GM18951 (cell line): ENCODE results near the gene NECTIN1.

Experiments used
- POLR2A ChIP-seq: IDR thresholded peaks from 4 replicates; pipeline ENCODE4 v1.6.1; 2011; ENCODE audit warnings: mild to moderate bottlenecking; ENCODE audit not compliant: insufficient read length, insufficient read depth; ENCODE audit errors: extremely low read depth
- in situ Hi-C: fragments of 300-500 bp; cut with MboI; formaldehyde crosslinking; loops from one replicate; pipeline ENCODE4 v1.12.0; 2022; ENCODE audit warnings: low sequenced_read_pairs, mixed read lengths, inconsistent platforms; ENCODE audit not compliant: unreplicated experiment

NECTIN1 gene

DNA sequence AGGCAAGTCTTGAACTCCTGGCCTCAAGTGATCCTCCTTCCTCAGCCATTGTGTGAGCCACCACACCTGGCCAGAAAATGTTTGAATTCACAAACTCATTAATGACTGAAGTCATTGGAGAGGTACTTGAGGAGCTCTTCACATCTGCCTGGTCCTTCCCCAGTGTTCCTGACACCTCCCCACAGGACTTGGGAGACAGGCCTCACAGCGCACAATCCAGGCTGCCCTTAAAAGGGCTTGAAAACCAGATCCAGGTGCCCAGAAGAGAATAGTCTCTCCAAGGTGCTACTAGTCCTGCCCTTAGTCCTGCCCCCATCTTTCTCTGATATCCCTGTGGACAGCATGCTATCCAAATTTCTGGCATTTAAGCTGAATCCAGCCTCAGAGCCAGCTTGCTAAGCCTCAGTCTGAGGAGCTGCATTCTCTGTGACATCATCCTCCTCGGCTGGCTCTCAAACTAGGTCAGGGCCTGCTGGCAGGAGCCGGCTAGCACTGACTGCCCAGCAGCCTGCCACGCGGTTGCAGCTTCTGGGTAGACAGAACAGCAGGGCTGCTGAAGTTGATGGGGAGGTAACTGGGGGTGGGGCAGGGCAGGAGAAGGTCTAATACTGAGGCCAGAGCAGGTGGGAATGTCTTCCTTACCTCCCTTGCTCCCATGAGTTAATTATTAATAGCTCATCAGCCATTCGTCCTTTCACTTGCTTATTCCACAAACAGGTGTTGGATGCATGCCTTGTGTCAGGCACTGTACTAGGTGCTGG is 35.3 kb upstream of the NECTIN1 start:
- TF ChIP-seq POLR2A, result no peak
- in situ Hi-C loops, result no loop called here

DNA sequence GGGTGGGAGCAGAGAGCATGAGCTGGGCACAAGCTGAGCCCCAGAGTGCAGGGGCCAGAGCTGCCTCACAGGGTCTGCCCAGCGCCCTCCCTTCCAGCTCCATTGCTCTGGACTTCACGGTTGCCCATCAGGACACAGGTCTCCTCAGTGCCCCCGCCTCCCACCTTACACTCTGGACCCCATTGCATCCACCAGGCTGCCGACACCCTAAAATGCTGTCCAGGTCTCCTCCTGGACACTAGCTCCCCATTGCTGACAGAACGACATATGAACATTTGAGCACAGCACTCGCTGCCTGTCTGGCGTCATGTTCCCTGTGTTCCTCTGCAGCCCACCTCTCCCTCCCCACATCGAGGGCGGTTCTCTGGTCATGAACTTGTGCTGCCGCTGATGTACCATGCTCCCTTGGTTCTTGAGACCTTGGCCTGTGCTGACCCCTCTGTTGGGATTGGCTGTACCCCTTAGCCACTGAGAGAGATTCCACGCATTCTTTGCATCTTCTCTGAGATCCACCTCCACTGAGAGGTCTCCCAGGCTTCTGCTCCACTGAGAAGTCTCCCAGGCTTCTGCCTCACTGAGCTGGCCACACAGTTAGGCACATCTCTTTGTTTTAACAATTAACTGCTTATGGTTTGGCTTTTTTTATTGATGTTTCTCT is 34.2 kb upstream of the NECTIN1 start:
- in situ Hi-C loops, result no loop called here

DNA sequence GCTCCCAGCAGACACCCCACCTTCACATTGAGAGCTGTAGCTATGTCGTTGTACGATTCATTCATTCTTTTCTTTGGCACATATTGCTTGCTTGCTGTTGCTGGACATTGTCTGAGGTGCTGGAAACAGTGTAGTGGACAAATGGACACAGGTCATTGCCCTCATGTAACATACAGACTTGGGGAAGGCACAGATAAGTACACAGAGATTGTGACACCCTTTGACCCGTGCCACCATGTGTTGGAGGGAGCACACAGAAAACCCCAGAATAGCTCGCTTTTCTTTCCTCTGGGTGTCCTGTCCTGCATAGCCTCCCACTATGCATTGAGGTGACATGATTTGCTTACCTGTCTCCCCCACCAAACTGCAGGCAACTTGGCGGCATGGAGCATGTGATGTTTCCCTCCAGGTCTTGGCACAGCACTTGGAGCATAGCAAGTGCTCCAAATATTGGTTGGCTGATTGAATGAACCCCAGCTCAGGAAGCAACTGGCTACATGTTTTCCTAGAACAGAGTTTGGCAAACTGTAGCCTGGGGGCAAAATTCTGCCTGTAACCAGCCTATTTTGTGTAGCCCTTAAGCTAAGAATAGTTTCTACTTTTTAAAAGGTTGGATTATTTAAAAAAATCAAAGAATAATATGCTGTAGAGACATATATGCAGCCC is 30.9 kb upstream of the NECTIN1 start:
- TF ChIP-seq POLR2A, result no peak

More for the DNA sequence above, 34.2 kb upstream of the NECTIN1 start:
- no peak for TF ChIP-seq POLR2A

DNA sequence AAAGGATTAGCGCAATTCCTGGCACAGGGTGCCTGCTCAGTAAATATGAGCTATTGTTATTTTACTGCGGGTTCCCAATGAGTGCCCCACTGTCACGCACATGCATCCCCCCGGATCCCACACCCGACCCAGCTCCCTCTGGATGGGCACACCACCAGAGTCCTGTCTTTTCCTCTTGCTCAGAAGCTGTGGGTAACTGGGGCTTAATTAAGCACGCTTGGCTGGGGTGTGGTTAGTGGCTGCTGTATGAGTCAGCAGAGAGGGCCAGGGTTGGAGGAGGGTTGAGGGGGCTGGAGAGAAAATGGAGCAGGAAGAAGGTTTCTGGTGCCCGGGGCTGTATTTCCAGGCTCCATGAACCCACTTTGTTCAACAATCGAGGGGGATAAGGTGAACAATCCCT is 30.3 kb upstream of the NECTIN1 start:
- no peak for TF ChIP-seq POLR2A
- in situ Hi-C loops, result no loop called here

More for the DNA sequence above, 30.9 kb upstream of the NECTIN1 start:
- in situ Hi-C loops, result no loop called here

DNA sequence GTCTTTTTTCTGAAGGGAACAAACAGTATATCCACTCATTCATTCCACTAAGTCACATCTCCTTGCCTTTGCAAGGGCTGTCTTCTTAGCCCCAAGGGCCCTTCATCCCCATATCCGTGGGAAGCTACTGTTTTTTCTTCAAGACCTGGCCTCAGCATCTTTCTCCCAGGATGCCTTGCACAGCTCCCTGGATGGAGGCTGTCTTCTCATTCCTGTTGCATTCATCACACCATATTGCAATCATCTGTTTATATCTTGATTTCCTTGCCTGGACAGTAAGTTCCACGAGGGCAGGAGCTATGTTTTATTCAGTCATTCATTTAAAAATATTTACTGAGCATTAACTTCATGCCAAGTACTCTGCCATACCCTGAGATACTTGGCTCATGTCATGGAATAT is 29.3 kb upstream of the NECTIN1 start:
- in situ Hi-C loops, result no loop called here
- no peak for TF ChIP-seq POLR2A

DNA sequence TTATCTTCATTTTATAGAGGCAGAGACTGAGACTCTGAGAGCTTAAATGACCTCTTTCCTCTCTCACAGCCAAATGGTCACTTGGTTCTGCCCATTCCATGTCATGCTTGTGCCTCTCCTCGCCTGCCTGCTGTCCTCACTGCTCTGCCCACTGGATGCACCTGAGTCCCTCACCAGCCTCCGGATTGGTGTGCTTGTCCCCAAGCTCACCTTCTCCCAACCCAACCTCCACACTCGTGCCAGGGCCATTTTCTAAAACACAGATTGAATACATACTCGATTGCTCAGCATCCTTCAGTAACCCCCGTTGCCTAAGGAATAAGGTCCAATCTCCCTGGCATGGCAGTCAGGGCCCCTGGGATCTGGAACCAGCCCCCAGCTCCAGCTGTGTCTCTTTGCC is 28.4 kb upstream of the NECTIN1 start:
- no peak for TF ChIP-seq POLR2A
- in situ Hi-C loops, result no loop called here

DNA sequence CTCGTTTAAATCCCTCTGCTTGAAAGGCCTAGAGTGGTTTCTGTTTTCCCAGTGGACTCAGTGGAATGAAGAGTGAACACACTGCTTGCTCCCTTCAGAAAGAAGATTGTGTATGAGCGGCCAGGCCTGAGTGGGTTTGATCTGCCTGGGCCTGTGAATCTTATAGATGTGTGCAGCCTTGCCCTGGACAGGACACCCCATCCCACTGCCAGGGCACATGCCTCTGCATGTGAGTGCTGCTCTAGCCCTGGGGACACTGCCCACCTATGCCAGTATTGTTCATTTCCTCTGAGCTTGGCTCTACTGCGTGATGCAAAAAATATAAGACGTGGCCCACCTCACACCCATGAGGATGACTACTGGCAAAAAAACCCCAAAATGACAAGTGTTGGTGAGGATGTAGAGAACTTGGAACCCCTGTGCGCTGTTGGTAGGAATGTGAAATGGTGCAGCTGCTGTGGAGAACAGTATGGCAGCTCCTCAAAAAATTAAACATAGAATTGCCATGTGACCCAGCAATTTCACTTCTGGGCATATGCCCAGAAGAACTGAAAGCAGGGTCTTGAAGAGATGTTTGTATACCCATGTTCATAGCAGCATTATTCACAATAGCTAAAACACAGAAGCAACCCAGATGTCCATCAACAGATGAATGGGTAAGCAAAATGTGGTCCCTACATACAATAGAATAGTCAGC is 27.3 kb upstream of the NECTIN1 start:
- in situ Hi-C loops, result no loop called here
- no peak for TF ChIP-seq POLR2A

DNA sequence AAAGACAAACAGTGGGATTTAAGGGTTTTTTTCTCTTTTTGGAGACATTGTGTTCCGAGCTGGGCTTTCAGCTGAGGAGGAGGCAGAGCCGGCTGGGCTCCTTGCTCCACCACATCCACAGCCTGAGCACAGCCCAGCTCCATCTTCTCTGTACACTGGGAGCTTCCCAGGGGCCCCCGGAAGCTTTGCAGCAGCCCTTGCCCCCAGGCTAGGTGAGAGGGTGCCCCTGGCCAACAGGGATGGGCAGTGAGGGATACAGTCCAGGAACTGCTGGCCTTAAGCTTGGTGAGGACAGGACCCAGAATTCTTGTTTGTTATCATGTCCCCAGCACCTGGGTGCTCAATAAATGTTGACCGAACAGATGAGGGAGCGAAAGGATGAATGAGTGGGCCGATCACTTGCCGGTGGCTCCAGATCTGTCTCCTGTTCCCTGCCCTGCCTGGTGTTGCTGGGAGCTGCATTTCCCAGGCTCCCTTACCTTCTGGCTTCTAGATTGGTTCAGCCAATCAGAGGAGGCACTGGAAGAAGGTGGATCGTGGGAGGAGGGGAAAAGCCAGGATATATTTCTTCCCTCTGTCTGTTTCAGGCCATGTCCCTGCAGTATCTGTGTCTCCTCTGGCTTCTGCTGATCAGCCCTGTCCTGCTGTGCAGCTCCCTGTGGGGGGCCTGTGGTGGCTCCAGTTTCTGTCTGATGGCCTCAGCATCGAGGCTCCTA is 26.5 kb upstream of the NECTIN1 start:
- TF ChIP-seq POLR2A, result no peak
- in situ Hi-C loops, result no loop called here

DNA sequence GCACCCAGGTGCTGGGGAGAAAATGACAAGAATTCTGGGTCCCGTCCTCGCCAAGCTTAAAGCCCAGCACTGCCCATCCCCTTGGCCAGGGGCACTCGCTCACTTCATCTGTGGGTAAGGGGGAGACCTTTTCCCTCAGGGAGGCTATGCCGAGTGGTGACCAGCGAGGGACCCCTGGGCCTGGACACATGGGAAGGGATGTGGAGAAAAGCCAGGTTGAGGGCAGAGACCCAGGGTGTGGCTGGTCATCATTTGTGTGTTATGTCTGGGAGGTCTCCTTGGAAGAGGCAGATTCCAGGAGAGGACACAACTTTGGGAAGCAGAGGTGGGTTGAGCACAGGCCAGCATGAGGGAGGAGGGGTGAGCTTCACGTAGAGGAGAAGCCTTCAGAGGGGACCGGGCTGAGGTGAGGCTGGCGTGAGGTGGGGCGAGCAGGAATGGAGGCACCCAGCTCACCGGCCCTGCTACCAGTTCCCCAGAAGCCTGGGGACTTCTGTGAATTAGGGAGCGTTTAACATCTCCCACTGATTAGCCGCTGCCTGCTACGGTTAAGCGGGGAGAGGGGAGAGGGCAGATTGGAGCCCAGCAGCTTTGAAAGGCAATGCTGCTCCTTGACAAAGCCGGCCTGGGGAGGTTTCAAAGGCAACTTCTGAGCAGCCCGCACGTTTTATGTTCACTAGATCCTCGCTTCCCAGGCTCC is 25.8 kb upstream of the NECTIN1 start:
- no peak for TF ChIP-seq POLR2A

DNA sequence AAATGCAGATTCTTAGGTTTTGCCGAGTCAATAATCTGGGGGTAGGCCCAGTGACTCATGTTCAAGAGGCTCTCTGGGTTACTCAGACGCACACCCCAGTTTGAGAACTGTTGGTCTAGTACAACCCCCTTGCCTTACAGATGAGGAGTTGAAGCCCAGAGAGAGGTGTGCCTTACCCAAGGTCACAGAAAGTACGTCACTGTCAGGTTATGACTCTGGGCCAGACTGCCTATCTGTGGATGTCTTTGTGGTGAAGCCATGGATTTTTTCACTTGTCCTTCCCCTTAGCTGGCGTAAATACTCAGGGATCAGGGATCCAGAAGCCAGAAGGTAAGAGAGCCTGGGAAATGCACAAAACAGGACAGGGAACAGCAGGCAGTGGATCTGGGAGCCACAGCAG is 25.2 kb upstream of the NECTIN1 start:
- no peak for TF ChIP-seq POLR2A
- in situ Hi-C loops, result no loop called here

More for the DNA sequence above, 25.8 kb upstream of the NECTIN1 start:
- in situ Hi-C loops, result no loop called here

DNA sequence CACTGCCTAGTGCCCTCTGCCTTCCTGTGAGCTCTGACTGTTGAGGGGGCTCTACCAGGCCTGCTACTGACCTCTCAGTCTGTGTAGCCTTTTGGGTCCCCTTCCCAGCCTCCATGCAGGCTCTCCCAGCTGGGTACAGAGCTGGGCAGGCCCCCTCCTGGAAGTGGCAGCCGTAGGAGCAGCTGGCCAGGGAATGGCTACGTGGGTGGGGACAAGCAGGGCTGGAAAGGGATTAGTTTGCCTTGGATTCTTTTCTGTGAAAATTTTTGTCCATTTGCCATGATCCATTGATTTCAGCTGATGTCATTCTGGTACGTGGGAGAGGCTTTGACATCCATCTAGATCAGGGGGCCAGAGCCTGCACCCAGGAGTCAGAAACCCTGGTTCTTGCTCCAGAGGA is 23.9 kb upstream of the NECTIN1 start:
- no peak for TF ChIP-seq POLR2A
- in situ Hi-C loops, result no loop called here

DNA sequence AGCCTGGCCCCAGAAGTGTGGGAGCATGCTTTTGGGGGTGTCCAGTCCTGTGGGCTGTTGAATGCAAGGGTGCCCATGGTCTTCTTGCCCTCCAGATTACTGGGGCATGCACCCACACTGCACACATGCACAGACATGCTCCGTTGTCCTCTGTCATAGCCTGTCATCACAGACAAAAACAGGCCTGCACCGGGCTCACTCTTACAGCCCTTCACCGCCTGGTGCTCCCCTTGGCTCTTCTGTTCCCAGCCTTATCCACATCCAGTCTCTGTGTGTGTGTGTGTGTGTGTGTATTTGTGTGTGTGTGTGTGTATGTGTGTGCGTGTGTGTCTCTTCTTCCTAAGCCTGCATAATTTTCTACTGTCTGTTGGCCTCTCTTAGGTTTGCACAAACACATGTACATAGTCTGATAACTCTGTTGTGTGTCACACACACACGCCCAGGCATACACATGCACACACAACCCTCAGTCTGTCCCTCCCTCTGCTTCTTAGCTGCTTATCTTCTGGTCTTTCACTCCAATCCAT is 23.4 kb upstream of the NECTIN1 start:
- TF ChIP-seq POLR2A, result no peak
- in situ Hi-C loops, result no loop called here
